HEK293T (cell line): Measurements from ENCODE around the gene P4HA1.

Experiments used
- ARNT ChIP-seq: fragments of 450-650 bp; IDR thresholded peaks from 2 replicates; pipeline ENCODE4 v1.6.1; 2017; ENCODE audit warnings: mild to moderate bottlenecking
- BHLHE40 ChIP-seq: fragments of 450-650 bp; IDR thresholded peaks from 2 replicates; pipeline ENCODE4 v1.6.1; 2016; ENCODE audit warnings: mild to moderate bottlenecking, moderate library complexity, borderline replicate concordance
- FOXM1 ChIP-seq: fragments of 450-650 bp; IDR thresholded peaks from 2 replicates; pipeline ENCODE4 v1.6.1; 2017; ENCODE audit warnings: mild to moderate bottlenecking, borderline replicate concordance
- NFRKB ChIP-seq: fragments of 450-650 bp; IDR thresholded peaks from 2 replicates; pipeline ENCODE4 v1.6.1; 2016; ENCODE audit warnings: mild to moderate bottlenecking, moderate library complexity
- SP1 ChIP-seq: fragments of 450-650 bp; IDR thresholded peaks from 2 replicates; pipeline ENCODE4 v1.6.1; 2017

GRCh38 chr10:73131913-73132686 is 35.4 kb upstream of the P4HA1 start:
- TF ChIP-seq SP1: no peak
- TF ChIP-seq FOXM1: no peak
- no peak for TF ChIP-seq BHLHE40
- no peak for TF ChIP-seq ARNT
- TF ChIP-seq NFRKB: no peak
